Fibroblast of villous mesenchyme (primary cell): ENCODE measurements around the gene PTPRM. TPM values are rescaled to one million over a fixed set of nuclear protein-coding genes. Genes with fewer than 3 reads are reported as not detected.

ENCODE experiments used
- DNase-seq: peaks from one replicate; pipeline ENCODE4 v3.0.0-alpha.2; 2010; ENCODE audit warnings: low read depth
- H3K4me3 ChIP-seq: 2 replicates; pipeline ENCODE4 v1.5.1; 2011; ENCODE audit warnings: low read depth, mild to moderate bottlenecking, low read length
- total RNA-seq: library from RNA; depleted of rRNA; stranded (reverse); fragments of >200 nt; gene quantifications from 2 replicates; pipeline ENCODE4 v1.2.3, GENCODE V29; 2012
- TF ChIP-seq, protein P1 (sequence below): IDR thresholded peaks from 2 replicates; pipeline ENCODE4 v1.5.1; 2012; ENCODE audit warnings: low read depth, mild to moderate bottlenecking, low read length; ENCODE audit not compliant: insufficient read depth

PTPRM gene
- total RNA-seq, 1 donor = 56.1 TPM

DNA sequence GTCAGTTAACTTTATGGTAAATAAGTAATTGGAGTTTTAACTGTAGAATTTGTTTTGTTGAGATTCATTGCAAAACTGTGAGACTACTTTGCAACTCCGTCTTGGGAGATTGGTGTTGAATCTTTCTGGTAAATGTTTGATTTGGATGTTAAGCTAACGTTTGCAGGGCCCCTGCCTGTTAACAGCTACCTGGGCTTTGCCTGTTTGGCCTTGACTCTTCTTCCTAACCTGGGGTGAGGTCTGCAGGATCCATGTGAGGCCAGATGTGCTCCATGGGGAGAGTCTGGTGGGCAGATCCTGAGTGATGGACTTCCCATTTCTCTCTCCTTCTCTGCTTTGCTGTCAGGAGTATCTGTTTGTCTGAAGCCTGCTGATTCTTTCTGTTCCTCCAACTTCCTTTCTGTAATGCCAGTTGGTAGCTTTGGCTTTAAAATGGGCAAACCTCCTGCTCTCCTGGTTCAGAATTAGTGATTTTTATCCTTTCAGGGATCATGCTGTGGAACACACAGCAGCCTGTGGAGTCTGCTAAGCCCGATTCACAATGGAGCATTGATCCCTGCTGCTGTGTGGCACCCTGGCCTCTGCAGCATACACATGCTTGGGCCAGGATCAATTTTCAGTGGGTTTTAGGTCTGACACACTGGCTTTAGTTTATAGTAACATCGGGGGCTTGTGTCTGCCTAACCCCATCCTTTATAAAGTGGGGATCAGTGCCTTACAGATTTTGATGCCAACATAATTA, 36.3 kb downstream of the PTPRM start:
- H3K4me3 ChIP-seq = no peak overlapping the region
- TF ChIP-seq, protein P1, sequence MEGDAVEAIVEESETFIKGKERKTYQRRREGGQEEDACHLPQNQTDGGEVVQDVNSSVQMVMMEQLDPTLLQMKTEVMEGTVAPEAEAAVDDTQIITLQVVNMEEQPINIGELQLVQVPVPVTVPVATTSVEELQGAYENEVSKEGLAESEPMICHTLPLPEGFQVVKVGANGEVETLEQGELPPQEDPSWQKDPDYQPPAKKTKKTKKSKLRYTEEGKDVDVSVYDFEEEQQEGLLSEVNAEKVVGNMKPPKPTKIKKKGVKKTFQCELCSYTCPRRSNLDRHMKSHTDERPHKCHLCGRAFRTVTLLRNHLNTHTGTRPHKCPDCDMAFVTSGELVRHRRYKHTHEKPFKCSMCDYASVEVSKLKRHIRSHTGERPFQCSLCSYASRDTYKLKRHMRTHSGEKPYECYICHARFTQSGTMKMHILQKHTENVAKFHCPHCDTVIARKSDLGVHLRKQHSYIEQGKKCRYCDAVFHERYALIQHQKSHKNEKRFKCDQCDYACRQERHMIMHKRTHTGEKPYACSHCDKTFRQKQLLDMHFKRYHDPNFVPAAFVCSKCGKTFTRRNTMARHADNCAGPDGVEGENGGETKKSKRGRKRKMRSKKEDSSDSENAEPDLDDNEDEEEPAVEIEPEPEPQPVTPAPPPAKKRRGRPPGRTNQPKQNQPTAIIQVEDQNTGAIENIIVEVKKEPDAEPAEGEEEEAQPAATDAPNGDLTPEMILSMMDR = no peak
- no peak for DNase-seq

DNA sequence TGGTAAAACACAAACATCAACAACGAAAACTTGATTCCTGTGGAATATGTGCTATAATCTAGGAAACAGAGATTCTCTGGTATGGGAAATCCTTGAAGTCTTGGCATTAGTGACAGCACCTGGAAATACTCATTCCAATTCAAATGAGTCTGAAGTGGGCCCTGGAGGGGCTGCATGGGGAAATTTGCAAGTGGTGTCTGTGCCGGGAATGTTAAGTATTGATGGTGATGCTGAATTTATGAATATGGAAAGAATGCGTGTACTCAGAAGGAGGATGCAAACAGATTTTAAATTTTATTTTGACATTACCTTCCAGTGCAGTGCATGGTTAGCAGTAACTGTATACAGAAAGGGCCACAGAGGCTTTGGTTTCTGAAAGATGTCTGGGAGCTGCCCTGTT, 37.2 kb downstream of the PTPRM start:
- no peak for DNase-seq
- H3K4me3 ChIP-seq = no peak overlapping the region
- TF ChIP-seq, protein P1 = no peak

DNA sequence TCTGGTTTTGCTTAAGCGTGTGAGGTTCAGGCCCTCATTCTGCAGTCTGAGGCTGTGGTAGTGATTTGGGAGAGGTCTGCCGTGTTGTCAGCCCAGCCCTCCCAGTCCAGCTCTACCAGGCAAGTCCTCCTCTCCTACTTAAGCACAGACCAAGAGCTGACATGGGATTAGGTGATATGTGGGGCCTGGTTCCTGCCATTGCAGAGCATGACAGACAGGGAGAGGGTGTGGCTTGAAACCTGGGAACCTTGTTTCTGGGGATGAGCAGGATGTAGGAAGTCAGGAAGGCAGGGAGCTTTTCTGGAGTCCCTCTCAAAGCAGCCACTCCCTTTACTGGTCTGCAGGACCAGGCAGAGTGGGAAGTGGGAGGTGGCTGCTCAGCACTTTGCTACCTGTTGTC, 38.6 kb downstream of the PTPRM start:
- DNase-seq = no peak
- TF ChIP-seq, protein P1 = no peak
- H3K4me3 ChIP-seq = no peak overlapping the region

DNA sequence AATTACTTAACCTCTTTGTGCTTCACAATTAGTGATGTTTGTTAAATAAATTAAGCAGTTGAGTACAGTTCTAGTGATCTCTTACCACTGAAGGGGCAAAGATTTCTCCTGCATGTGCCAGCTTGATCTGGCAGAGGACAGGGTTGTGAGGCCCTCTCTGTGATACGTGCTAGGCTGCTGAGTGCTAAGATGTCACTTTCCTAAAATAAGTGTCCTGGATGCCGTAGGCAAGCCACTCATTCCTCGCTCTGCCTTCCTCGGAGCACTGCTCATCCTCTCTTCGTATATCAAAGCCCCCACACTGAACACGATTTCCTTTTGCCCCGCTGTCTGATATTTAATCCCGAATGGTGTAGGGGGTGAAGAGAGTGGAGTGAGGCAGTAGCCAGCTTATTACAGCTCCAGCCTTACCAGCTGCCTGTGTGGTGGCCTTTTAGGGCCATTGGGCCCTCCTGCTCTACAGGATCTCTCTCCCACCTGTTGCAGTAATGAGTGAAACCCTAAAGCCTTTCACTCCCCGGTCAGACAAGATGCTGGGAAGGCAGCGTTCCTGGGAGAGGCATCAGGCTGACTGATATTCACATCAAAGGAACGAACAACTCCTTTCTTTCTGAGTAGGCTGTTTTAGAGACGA, 40.5 kb downstream of the PTPRM start:
- TF ChIP-seq, protein P1 = no peak
- H3K4me3 ChIP-seq = no peak overlapping the region
- DNase-seq = no peak

DNA sequence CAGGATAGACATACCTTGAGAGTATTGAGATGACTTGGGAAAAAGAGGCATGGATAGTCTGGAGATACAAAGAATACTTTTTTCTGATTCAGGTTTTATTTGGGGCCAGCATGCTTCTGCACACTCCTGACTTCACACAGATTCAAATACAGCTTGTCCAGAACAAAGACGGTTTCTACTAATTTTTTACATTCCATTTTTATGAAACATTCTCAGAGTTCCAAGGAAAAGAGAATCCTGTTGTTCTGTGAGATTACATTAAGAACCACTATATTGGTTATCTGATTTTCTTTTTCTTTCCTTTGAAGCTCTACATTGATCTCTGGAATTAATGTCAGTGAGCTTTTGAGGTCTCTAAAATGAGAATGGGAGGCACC, 41.0 kb downstream of the PTPRM start:
- DNase-seq = no peak
- no peak overlapping the region for H3K4me3 ChIP-seq
- TF ChIP-seq, protein P1 = no peak

DNA sequence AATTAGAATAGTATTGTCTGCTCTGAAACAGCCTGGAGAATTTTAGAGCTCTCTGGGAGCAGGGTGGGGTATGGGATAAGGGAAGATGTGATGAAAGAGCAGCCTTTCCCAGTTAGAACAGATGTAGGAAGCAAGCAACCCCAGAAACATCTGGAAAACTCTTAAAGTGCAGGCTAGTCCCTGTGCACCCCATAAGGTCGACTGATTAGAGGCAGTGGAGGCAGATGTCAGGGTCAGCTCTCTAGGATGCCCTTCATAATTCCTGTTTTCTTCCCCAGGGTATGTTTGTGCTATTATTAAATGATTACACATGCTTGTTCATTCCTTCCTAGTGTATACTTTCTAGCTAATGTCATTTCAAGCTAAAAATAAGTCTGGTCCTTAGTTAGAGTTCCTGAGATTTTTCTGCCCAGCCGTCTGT, 41.7 kb downstream of the PTPRM start:
- H3K4me3 ChIP-seq = no peak overlapping the region
- DNase-seq = peak; percentile 63
- TF ChIP-seq, protein P1 = no peak
